Keratinocyte (primary cell): ENCODE data around the gene PRDX2. TPM values are rescaled to one million over a fixed set of nuclear protein-coding genes. Genes with fewer than 3 reads are reported as not detected.
"Not testable (repeated sequence)": the region's sequence is repeated elsewhere in the genome, so short reads cannot be mapped to it uniquely, and the experiment has no call there.

ENCODE experiments used
- DNase-seq: peaks from one replicate; pipeline ENCODE4 v3.0.0-alpha.2; 2011; ENCODE audit warnings: low read depth, missing footprints, low spot score
- FAIRE-seq: peaks from 2 replicates; lab custom pipeline; 2011; peaks lifted over from hg19 to GRCh38; lab: Jason Lieb, UNC
- H2AFZ ChIP-seq: 2 replicates; pipeline ENCODE4 v1.6.0; 2012; ENCODE audit warnings: low read length, control low read depth, inconsistent platforms; ENCODE audit not compliant: control insufficient read depth
- H3K27ac ChIP-seq: 2 replicates; pipeline ENCODE4 v1.5.1; 2011; ENCODE audit warnings: low read length; ENCODE audit not compliant: control insufficient read depth, insufficient read depth
- H3K27me3 ChIP-seq: 3 replicates; pipeline ENCODE4 v1.6.0; 2011; ENCODE audit warnings: low read length; ENCODE audit not compliant: control insufficient read depth, insufficient read depth; ENCODE audit errors: extremely low read depth
- H3K36me3 ChIP-seq, 2 experiments: 2 replicates in 1 of 2; 3 replicates in 1 of 2; pipeline ENCODE4 v1.5.1; 2011; ENCODE audit warnings: low read length in 2 of 2, mild to moderate bottlenecking in 1 of 2; ENCODE audit not compliant: control insufficient read depth in 2 of 2, insufficient read depth in 2 of 2; ENCODE audit errors: extremely low read depth in 1 of 2
- H3K4me1 ChIP-seq: 3 replicates; pipeline ENCODE4 v1.5.1; 2011; ENCODE audit warnings: low read length; ENCODE audit not compliant: control insufficient read depth, insufficient read depth; ENCODE audit errors: extremely low read depth
- H3K4me2 ChIP-seq: 3 replicates; pipeline ENCODE4 v1.6.0; 2011; ENCODE audit warnings: low read depth, low read length; ENCODE audit not compliant: control insufficient read depth, insufficient read depth; ENCODE audit errors: extremely low read depth
- H3K4me3 ChIP-seq, 3 experiments: fragments of 200-600 bp in 1 of 3; sonication (generic) in 1 of 3; 2 replicates in 2 of 3; 3 replicates in 1 of 3; pipeline ENCODE4 v1.5.1; 2011 to 2016; ENCODE audit warnings: low read length in 3 of 3, mild to moderate bottlenecking in 3 of 3, control low read depth in 2 of 3, inconsistent platforms in 1 of 3, low read depth in 1 of 3, mixed read lengths in 1 of 3, mixed run types in 1 of 3, moderate library complexity in 1 of 3; ENCODE audit not compliant: control insufficient read depth in 2 of 3, insufficient read depth in 2 of 3; ENCODE audit errors: extremely low read depth in 1 of 3
- H3K79me2 ChIP-seq: 2 replicates; pipeline ENCODE4 v1.6.0; 2012; ENCODE audit warnings: low read length; ENCODE audit not compliant: control insufficient read depth, insufficient read depth
- H3K9ac ChIP-seq: 3 replicates; pipeline ENCODE4 v1.6.0; 2011; ENCODE audit warnings: low read length; ENCODE audit not compliant: control insufficient read depth, insufficient read depth; ENCODE audit errors: extremely low read depth
- H3K9me1 ChIP-seq: 3 replicates; pipeline ENCODE4 v1.6.0; 2011; ENCODE audit warnings: low read length; ENCODE audit not compliant: control insufficient read depth, insufficient read depth; ENCODE audit errors: extremely low read depth
- H3K9me3 ChIP-seq: 2 replicates; pipeline ENCODE4 v1.5.1; 2012; ENCODE audit warnings: low read depth, low read length; ENCODE audit not compliant: control insufficient read depth
- H4K20me1 ChIP-seq: 3 replicates; pipeline ENCODE4 v1.6.0; 2011; ENCODE audit warnings: low read length; ENCODE audit not compliant: control insufficient read depth, insufficient read depth; ENCODE audit errors: extremely low read depth
- EZH2 ChIP-seq: IDR thresholded peaks from one replicate; pipeline ENCODE4 v1.6.1; 2012; ENCODE audit warnings: inconsistent platforms, mild to moderate bottlenecking, low read length, moderate library complexity
- dilution Hi-C: fragments of 300-500 bp; cut with MboI; formaldehyde crosslinking; loops from one replicate; pipeline ENCODE4 v1.7.0; 2020; ENCODE audit warnings: low sequenced_read_pairs; ENCODE audit not compliant: extremely low pct_ligation_motif_present
- polyA minus RNA-seq, 3 experiments: library from RNA; depleted of rRNA, polyadenylated mRNA; stranded (reverse); fragments of >200 nt; gene quantifications; 1 replicate in 1 of 3; 2 replicates in 1 of 3; 3 replicates in 1 of 3; pipeline ENCODE4 v1.2.3, GENCODE V29; 2011
- polyA plus RNA-seq, 5 experiments: library from polyadenylated mRNA; depleted of rRNA in 3 of 5; stranded (reverse) in 3 of 5; stranded (forward) in 1 of 5; unstranded in 1 of 5; fragments of >200 nt; gene quantifications; 1 replicate in 1 of 5; 2 replicates in 3 of 5; 3 replicates in 1 of 5; pipeline versions ENCODE4 v1.2.1 to v1.2.3, GENCODE V29; 2011 to 2012; ENCODE audit warnings: missing spikeins in 2 of 5, low read depth in 1 of 5, low replicate concordance in 1 of 5
- TF ChIP-seq, protein P1 (sequence below), 3 experiments: IDR thresholded peaks in 1 of 3; conservative IDR thresholded peaks in 1 of 3; optimal IDR thresholded peaks in 1 of 3; 2 replicates in 2 of 3; 3 replicates in 1 of 3; pipeline versions ENCODE3 to v1.5.1; 2011; ENCODE audit warnings: low read length in 3 of 3, mild to moderate bottlenecking in 3 of 3, moderate library complexity in 2 of 3, control low read depth in 1 of 3, inconsistent platforms in 1 of 3; ENCODE audit not compliant: insufficient read depth in 2 of 3; ENCODE audit errors: extremely low read depth in 1 of 3

The PRDX2 gene
- polyA plus RNA-seq (119 to 301 TPM (median 154 TPM) in 3 replicates), polyA minus RNA-seq (153 to 398 TPM (median 161 TPM) in 3 replicates)
- polyA plus RNA-seq (2011; ENCODE audit: low read depth) = 34.9 TPM
- polyA plus RNA-seq (2011; cell fraction: cytosol; rRNA removed) = 183 and 286 TPM in 2 replicates
- polyA plus RNA-seq (2011; cell fraction: nucleus; rRNA removed) = 144 and 162 TPM in 2 replicates
- polyA plus RNA-seq (2012; ENCODE audit: low replicate concordance) = 185 and 240 TPM in 2 replicates
- 196 TPM for polyA minus RNA-seq (2011; cell fraction: cytosol; rRNA and poly(A)+ RNA removed)
- polyA minus RNA-seq (2011; cell fraction: nucleus; rRNA and poly(A)+ RNA removed) = 47.3 and 53.6 TPM in 2 replicates

DNA sequence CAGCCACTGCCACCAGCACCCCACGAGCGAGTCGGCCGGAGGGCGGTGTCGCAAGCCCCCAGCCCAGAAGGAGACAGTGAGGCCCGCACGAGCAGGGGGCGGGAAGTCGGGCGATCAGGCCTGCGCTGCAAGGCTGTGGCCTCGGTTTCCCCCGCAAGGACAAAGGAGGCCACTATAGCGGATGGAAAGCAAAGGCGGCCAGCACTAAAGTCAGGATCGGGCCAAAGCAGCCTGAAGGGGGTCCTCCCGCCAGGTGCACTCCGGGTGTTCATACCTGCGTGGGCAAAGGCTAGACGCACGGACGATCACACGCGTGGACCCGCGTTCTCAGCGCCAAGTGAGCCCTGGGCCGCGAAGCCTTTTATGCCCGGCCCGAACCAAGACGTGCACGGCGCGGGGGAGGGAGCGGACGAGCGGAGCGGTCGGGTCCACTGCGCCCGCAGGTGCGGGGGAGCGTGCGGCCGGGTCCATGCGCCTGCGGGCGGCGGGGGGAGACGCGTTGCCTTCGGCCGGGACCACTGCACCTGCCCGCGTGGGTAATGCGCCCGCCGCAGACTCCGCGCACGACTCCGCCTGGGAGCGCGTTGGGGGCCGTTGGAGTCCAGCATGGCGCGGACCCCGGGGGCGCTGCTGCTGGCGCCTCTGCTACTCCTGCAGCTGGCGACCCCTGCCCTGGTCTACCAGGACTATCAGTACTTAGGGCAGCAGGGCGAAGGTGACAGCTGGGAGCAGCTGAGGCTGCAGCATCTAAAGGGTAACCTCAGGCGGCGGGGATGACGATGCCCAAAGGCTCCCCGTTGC lies at the start of gene PRDX2, which contains the start of gene THSD8:
Gene PRDX2 (minus strand): TSS at position 335 of the 801 bp plus-strand sequence. CDS start 539 bp downstream, outside the sequence.
Gene THSD8 (plus strand): TSS at position 604 of the 801 bp plus-strand sequence. CDS start 3 bp downstream, at position 607.
- H3K9me1 ChIP-seq = no peaks in the 10 kb centered on the region
- peak within 1 kb of the TSS; percentile 52 for H3K27ac ChIP-seq
- DNase-seq (no peak), FAIRE-seq (no peak)
- H2AFZ ChIP-seq = peak within 1 kb of the TSS; percentile 93
- no peak for TF ChIP-seq EZH2
- TF ChIP-seq, protein P1, sequence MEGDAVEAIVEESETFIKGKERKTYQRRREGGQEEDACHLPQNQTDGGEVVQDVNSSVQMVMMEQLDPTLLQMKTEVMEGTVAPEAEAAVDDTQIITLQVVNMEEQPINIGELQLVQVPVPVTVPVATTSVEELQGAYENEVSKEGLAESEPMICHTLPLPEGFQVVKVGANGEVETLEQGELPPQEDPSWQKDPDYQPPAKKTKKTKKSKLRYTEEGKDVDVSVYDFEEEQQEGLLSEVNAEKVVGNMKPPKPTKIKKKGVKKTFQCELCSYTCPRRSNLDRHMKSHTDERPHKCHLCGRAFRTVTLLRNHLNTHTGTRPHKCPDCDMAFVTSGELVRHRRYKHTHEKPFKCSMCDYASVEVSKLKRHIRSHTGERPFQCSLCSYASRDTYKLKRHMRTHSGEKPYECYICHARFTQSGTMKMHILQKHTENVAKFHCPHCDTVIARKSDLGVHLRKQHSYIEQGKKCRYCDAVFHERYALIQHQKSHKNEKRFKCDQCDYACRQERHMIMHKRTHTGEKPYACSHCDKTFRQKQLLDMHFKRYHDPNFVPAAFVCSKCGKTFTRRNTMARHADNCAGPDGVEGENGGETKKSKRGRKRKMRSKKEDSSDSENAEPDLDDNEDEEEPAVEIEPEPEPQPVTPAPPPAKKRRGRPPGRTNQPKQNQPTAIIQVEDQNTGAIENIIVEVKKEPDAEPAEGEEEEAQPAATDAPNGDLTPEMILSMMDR (optimal IDR thresholded peaks at IDR 0.05 in 1 of 3, IDR thresholded peaks at IDR 0.05 in 1 of 3, conservative IDR thresholded peaks at IDR 0.05 in 1 of 3; ENCODE audit: extremely low read depth in 1 of 3, insufficient read depth in 2 of 3, low read length in 3 of 3) = no peak
- no peaks in the 10 kb centered on the region for H4K20me1 ChIP-seq
- no peaks in the 10 kb centered on the region for H3K9me3 ChIP-seq
- no peaks in the 10 kb centered on the region for H3K27me3 ChIP-seq
- H3K36me3 ChIP-seq = peaks cover 4 to 9% of the 10 kb centered on the region in 2 experiments
- H3K4me2 ChIP-seq = peak within 1 kb of the TSS; percentile 94
- peak within 1 kb of the TSS; percentile 87 to 95 (median 92) for H3K4me3 ChIP-seq
- H3K9ac ChIP-seq = peak within 1 kb of the TSS; percentile 89
- dilution Hi-C loops = no loop called here
- H3K79me2 ChIP-seq = peaks cover 14% of the 10 kb centered on the region
- peaks cover 24% of the 10 kb centered on the region for H3K4me1 ChIP-seq

DNA sequence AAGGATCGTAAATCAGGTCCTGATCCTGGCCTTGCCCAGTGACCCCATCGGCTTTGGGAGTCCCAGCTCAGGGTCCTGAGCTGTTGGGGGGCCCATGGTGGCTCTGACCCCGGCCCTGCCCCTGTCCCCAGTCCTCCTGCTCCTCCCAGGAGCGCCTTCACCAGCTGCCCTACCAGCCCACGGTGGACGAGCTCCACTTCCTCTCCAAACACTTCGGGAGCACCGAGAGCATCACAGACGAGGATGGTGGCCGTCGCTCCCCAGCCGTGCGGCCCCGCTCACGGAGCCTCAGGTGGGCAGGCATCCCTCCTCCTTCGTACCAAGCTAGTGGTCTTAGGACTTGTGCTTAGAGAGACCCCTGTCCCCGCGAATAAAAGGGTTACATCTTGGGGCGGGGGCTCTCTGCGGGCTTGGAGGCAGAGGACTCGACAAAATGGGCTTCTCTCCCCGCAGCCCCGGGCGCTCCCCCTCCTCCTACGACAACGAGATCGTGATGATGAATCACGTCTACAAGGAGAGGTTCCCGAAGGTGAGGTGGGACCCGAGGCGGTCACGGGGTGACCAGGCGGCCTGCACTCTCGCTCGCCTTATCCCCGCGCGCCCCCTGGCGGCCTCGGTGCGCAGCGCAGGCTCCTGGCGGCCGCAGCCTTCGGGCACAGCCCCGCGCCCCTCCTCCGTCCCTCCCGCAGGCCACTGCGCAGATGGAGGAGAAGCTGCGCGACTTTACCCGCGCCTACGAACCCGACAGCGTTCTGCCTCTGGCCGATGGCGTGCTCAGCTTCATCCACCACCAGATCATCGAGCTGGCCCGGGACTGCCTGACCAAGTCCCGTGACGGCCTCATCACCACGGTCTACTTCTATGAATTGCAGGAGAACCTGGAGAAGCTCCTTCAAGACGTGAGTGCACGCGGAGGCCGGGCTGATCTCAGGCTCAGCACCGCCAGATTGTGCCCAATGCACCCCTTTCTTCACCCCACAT lies 45.8 kb upstream of the PRDX2 start:
- Histone ChIP-seq H4K20me1 (no peaks in the 10 kb centered on the region), H3K9me3 (no peaks in the 10 kb centered on the region), H3K27me3 (no peaks in the 10 kb centered on the region), H3K4me1 (peaks cover 10% of the 10 kb centered on the region), H3K9me1 (no peaks in the 10 kb centered on the region), H3K79me2 (no peaks in the 10 kb centered on the region), H3K36me3 (no peaks in the 10 kb centered on the region), H3K4me2 (peak overlapping the region; percentile 69), H3K4me3 (peak overlapping the region in 1 of 3 experiments; percentile 15), H3K27ac (no peak overlapping the region), H3K9ac (peak overlapping the region; percentile 30), H2AFZ (peak overlapping the region; percentile 73)
- dilution Hi-C loops = no loop called here
- peak; percentile 60 for DNase-seq
- TF ChIP-seq, protein P1 (optimal IDR thresholded peaks at IDR 0.05 in 1 of 3, IDR thresholded peaks at IDR 0.05 in 1 of 3, conservative IDR thresholded peaks at IDR 0.05 in 1 of 3; ENCODE audit: extremely low read depth in 1 of 3, insufficient read depth in 2 of 3, low read length in 3 of 3) = peak; percentile 90 to 100 (median 95)
- TF ChIP-seq EZH2 = no peak
- no peak for FAIRE-seq

DNA sequence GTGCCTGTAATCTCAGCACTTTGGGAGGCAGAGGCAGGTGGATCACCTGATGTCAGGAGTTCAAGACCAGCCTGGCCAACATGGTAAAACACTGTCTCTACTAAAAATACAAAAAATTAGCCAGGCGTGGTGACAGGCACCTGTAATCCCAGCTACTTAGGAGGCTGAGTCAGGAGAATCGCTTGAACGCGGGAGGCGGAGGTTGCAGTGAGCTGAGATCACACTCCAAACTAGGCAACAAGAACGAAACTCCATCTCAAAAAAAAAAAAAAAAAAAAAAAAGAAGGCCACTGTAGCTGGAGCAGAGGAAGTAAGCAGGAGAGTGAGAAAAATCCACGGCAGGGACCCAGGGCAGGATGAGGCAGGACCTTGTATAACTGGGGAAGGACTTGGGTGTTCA lies 45.0 kb upstream of the PRDX2 start:
- H3K9me3 ChIP-seq, DNase-seq, H3K79me2 ChIP-seq, H4K20me1 ChIP-seq, H2AFZ ChIP-seq, H3K4me2 ChIP-seq, dilution Hi-C loops, H3K36me3 ChIP-seq, FAIRE-seq, H3K9ac ChIP-seq, H3K27me3 ChIP-seq, H3K27ac ChIP-seq, H3K4me3 ChIP-seq, H3K4me1 ChIP-seq, H3K9me1 ChIP-seq: not testable (repeated sequence)
